Urinary bladder (tissue), 4 donors: ENCODE results near the gene MAGI2. TPM values are rescaled to one million over a fixed set of nuclear protein-coding genes. Genes with fewer than 3 reads are reported as not detected.
"Not testable (repeated sequence)": the region's sequence is repeated elsewhere in the genome, so short reads cannot be mapped to it uniquely, and the experiment has no call there.

Source experiments
- DNase-seq: peaks from one replicate; pipeline ENCODE4 v3.0.0-alpha.2; 2015; ENCODE audit errors: extremely low spot score
- H3K27ac ChIP-seq: one replicate; pipeline ENCODE4 v1.5.1; 2013; ENCODE audit warnings: low read depth, mild to moderate bottlenecking, moderate library complexity
- H3K36me3 ChIP-seq: one replicate; pipeline ENCODE4 v1.6.1; 2013; ENCODE audit warnings: mild to moderate bottlenecking, moderate library complexity; ENCODE audit not compliant: insufficient read depth
- H3K4me1 ChIP-seq: one replicate; pipeline ENCODE4 v1.6.1; 2013; ENCODE audit warnings: mild to moderate bottlenecking, moderate library complexity; ENCODE audit not compliant: insufficient read depth
- H3K4me3 ChIP-seq: one replicate; pipeline ENCODE4 v1.5.1; 2013; ENCODE audit warnings: low read depth, low read length
- WGBS: extraction: QIAGEN DNeasy Blood & Tissue Kit; methylation state at CpG from one replicate; pipeline ENCODE4 v1.1.7; 2013; 5-methylcytosine and 5-hydroxymethylcytosine counted together
- polyA plus RNA-seq: library from polyadenylated mRNA; stranded (reverse); fragments of 200-250 nt; gene quantifications from one replicate; pipeline ENCODE4 v1.2.3, GENCODE V29; 2013
- total RNA-seq: library from RNA; depleted of rRNA; stranded (reverse); fragments of >200 nt; gene quantifications from one replicate; pipeline ENCODE4 v1.2.3, GENCODE V29; 2014
- donor health status: healthy with polysubstance abuse.
- donor health status: healthy.

The MAGI2 gene
- total and polyA plus RNA-seq, 2 donors: 7.6 to 37.4 TPM

DNA sequence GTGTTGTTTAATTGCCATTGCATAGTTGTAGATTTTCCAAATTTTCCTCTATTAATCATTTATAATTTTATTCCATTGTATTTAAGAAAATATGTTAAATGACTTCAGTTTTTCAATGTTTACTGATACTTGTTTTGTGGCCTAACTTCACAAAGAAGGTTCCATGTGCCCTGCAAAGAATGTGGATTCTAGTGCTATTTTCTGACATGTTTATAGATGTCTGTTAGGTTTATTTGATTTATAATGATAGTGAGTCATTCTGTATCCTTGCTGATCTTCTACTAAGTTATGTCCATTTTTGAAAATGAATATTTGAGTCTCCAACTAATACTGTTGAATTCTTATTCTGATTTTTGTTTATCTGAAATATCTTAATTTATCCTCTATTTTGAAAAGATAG is 369.0 kb downstream of the MAGI2 start:
- H3K27ac ChIP-seq: no peak overlapping the region
- DNase-seq: no peak
- no peak overlapping the region for H3K4me3 ChIP-seq
- no peaks in the 10 kb centered on the region for H3K36me3 ChIP-seq
- no peaks in the 10 kb centered on the region for H3K4me1 ChIP-seq

DNA sequence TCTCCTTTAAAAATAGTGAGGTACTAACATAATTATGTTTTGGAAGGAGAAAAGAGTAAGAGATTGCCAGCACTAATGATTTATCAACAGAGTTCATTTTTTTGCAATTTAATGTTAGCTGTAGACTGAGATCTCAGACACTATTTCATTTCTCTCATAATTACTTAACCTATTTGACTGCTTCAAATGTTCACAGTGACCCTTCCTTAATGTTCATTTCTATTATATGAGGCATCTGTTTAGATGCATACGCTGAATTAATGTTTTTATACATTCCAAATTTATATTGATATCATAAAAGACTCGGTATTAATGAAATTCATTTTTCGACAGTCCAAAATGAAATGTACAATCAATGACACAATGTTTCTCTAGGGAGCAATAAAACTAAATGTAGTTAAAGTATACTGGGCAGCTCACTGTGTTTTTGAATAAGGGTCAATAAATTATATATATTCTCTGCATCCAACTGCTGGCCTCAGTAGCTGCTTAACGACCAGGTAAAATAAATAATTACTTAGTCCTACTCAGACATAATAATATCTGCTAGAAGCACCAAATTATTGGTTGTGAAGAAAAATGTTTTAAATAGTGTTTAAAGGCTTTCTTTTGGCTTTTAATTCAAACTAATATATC is 373.4 kb downstream of the MAGI2 start:
- H3K4me3 ChIP-seq: no peak overlapping the region
- H3K27ac ChIP-seq: no peak overlapping the region
- WGBS: 83% methylated on average over 4 of the region's 4 CpGs
- no peaks in the 10 kb centered on the region for H3K36me3 ChIP-seq
- no peak for DNase-seq
- H3K4me1 ChIP-seq: no peaks in the 10 kb centered on the region

DNA sequence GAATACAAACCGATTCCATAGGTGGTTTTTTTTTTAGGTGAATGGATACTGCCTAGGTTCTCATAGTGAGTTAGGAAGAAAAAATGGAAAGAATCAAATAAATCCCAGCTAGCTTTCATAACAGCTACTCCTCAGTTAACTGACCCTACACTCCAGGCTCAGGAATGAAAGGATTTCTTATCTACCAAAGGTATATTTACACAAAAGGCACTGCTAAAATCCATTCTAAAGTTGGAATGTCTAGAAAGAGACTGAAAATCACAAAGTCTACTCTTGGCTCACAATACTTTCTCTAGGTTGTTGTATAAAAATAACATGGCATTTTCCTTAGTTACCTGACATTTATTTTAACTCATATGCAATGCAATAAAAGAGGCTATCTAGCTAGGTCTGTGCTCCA is 375.2 kb downstream of the MAGI2 start:
- Histone ChIP-seq H3K4me1 (no peaks in the 10 kb centered on the region), H3K36me3 (no peaks in the 10 kb centered on the region), H3K27ac (no peak overlapping the region), H3K4me3 (no peak overlapping the region)
- WGBS: 68% methylated on average over 1 of the region's 1 CpG
- no peak for DNase-seq

- not testable (repeated sequence) for DNase-seq
Measured at GRCh38 chr7:79071187-79071586, 382.3 kb downstream of the MAGI2 start.

GRCh38 chr7:79064187-79064823 is 389.2 kb downstream of the MAGI2 start:
- no peak for DNase-seq
- no peak overlapping the region for H3K4me3 ChIP-seq
- no peaks in the 10 kb centered on the region for H3K4me1 ChIP-seq
- 89% methylated on average over 3 of the region's 3 CpGs for WGBS
- H3K36me3 ChIP-seq: no peaks in the 10 kb centered on the region
- no peak overlapping the region for H3K27ac ChIP-seq

More at GRCh38 chr7:79071187-79071586, 382.3 kb downstream of the MAGI2 start:
- 78% methylated on average over 5 of the region's 5 CpGs for WGBS
- H3K27ac ChIP-seq, H3K4me1 ChIP-seq, H3K36me3 ChIP-seq, H3K4me3 ChIP-seq: not testable (repeated sequence)

DNA sequence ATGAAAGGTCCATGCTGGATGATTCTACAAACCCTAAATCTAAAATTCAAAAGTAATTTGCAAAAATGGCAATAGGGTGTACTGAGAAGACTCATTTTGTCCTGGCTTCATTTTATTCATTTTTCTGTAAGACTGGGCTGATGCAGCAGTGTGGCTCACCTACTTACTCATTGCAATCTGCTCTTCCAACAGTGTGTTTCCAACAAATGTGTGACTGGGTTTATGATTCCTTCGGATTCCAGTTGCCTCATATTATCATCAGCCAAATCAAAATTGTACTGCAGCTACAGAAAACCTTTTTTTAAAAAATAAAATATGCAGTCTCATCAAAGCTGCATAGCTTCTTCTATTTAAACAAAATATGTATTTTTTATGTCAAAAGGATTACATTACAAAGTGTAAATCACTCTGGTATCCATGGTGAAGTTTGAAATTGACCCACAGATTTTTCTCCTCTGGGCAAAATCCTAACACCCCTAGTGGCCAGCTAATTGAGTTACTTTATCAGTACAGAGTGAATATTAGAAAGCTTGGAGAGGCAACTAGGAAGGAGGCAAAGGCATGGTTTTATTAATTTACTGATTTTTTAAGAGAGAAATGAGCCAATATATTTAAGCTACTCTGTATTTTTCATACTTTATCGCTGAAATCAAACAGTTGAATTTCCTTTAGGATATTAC is 390.3 kb downstream of the MAGI2 start:
- DNase-seq: no peak
- Histone ChIP-seq H3K36me3 (no peaks in the 10 kb centered on the region), H3K4me3 (no peak overlapping the region), H3K4me1 (no peaks in the 10 kb centered on the region), H3K27ac (no peak overlapping the region)
- 64% methylated on average over 2 of the region's 2 CpGs for WGBS

- H3K4me3 ChIP-seq: no peak overlapping the region
- no peaks in the 10 kb centered on the region for H3K36me3 ChIP-seq
- WGBS: 85% methylated on average over 3 of the region's 3 CpGs
- H3K27ac ChIP-seq: no peak overlapping the region
- no peaks in the 10 kb centered on the region for H3K4me1 ChIP-seq
- no peak for DNase-seq
Measured at GRCh38 chr7:79060498-79060897, 393.0 kb downstream of the MAGI2 start.

GRCh38 chr7:79055722-79056415 is 397.6 kb downstream of the MAGI2 start:
- Histone ChIP-seq H3K4me3 (no peak overlapping the region), H3K4me1 (no peaks in the 10 kb centered on the region), H3K36me3 (no peaks in the 10 kb centered on the region), H3K27ac (no peak overlapping the region)
- peak; percentile 76 for DNase-seq
- WGBS: 60% methylated on average over 6 of the region's 6 CpGs

DNA sequence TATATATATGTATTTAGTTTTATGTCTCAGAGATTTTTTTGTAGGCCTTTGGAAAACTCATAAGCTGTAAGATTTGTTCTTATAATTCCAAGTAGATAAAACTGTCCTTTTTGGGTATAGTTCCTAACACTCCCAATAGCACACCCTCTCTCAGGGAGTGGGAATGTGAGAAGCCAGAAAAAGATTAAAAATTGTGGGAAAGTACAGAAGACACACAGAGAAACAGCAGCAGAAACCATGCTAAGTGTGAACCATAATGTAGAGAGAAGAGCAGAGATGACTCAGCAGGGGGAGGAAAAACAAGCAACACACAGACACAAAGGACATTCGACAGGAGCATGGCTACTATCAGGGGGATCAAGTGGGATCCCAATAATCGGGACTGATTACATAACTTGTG is 401.6 kb downstream of the MAGI2 start:
- H3K36me3 ChIP-seq: no peaks in the 10 kb centered on the region
- H3K4me1 ChIP-seq: no peaks in the 10 kb centered on the region
- WGBS: 59% methylated on average over 2 of the region's 2 CpGs
- no peak overlapping the region for H3K4me3 ChIP-seq
- DNase-seq: no peak
- H3K27ac ChIP-seq: no peak overlapping the region

GRCh38 chr7:79050603-79051002 is 402.9 kb downstream of the MAGI2 start:
- Histone ChIP-seq H3K4me3 (no peak overlapping the region), H3K36me3 (no peaks in the 10 kb centered on the region), H3K4me1 (no peaks in the 10 kb centered on the region), H3K27ac (no peak overlapping the region)
- DNase-seq: no peak
- WGBS: 70% methylated on average over 5 of the region's 5 CpGs

- WGBS: 63% methylated on average over 2 of the region's 2 CpGs
- H3K27ac ChIP-seq: no peak overlapping the region
- no peak overlapping the region for H3K4me3 ChIP-seq
- DNase-seq: no peak
- H3K4me1 ChIP-seq: no peaks in the 10 kb centered on the region
- H3K36me3 ChIP-seq: no peaks in the 10 kb centered on the region
Measured at GRCh38 chr7:79046061-79046460, 407.4 kb downstream of the MAGI2 start.

GRCh38 chr7:79037001-79037400 is 416.5 kb downstream of the MAGI2 start:
- no peak for DNase-seq
- Histone ChIP-seq H3K4me1 (no peaks in the 10 kb centered on the region), H3K4me3 (no peak overlapping the region), H3K27ac (no peak overlapping the region), H3K36me3 (no peaks in the 10 kb centered on the region)
- 47% methylated on average over 4 of the region's 4 CpGs for WGBS

DNA sequence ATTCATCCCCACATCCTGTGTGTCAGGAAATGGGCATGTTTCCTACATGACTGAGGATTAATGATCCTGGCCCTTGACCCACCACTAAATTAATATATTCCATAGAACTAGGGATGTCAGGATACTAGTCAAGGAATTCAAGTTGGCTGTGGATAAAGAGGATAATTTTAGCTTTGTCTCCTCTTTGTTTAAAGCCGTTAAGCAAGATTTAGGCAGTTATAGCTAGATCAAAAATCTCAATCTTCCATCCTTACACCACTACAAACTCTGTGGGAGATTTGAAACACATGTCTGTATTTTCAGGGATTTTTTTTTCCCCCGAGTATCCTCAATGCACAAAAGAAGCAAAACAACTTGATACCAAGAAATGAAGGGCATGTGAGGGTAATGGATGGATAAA is 417.1 kb downstream of the MAGI2 start:
- H3K36me3 ChIP-seq: no peaks in the 10 kb centered on the region
- no peak for DNase-seq
- H3K27ac ChIP-seq: no peak overlapping the region
- H3K4me1 ChIP-seq: no peaks in the 10 kb centered on the region
- H3K4me3 ChIP-seq: no peak overlapping the region
- 52% methylated on average over 2 of the region's 2 CpGs for WGBS

- 72% methylated on average over 3 of the region's 3 CpGs for WGBS
- Histone ChIP-seq H3K27ac (no peak overlapping the region), H3K4me3 (no peak overlapping the region), H3K36me3 (no peaks in the 10 kb centered on the region), H3K4me1 (no peaks in the 10 kb centered on the region)
- no peak for DNase-seq
Measured at GRCh38 chr7:79035858-79036257, 417.6 kb downstream of the MAGI2 start.
